NCI-H446 (cell line): ENCODE measurements around the gene PTDSS2.
A peak's percentile ranks its signal among the peaks of the same experiment; 100 is the strongest.
"Not testable (repeated sequence)": the region's sequence is repeated elsewhere in the genome, so short reads cannot be mapped to it uniquely, and the experiment has no call there.

Source experiments
- DNase-seq, 2 experiments: peaks; one replicate each; lab custom pipeline; 2025; lab: John Stamatoyannopoulos, UW

Gene PTDSS2

GRCh38 chr11:449889-450808 lies at the start of gene PTDSS2:
Gene PTDSS2 (plus strand): TSS chr11:450279. CDS start chr11:450456, 177 bp downstream.
- peak; percentile 91 to 95 for DNase-seq

GRCh38 chr11:401196-401595 lies 48.9 kb upstream of the PTDSS2 start:
- DNase-seq: not testable (repeated sequence)

GRCh38 chr11:403021-403760 lies 46.9 kb upstream of the PTDSS2 start:
- no peak for DNase-seq

DNA sequence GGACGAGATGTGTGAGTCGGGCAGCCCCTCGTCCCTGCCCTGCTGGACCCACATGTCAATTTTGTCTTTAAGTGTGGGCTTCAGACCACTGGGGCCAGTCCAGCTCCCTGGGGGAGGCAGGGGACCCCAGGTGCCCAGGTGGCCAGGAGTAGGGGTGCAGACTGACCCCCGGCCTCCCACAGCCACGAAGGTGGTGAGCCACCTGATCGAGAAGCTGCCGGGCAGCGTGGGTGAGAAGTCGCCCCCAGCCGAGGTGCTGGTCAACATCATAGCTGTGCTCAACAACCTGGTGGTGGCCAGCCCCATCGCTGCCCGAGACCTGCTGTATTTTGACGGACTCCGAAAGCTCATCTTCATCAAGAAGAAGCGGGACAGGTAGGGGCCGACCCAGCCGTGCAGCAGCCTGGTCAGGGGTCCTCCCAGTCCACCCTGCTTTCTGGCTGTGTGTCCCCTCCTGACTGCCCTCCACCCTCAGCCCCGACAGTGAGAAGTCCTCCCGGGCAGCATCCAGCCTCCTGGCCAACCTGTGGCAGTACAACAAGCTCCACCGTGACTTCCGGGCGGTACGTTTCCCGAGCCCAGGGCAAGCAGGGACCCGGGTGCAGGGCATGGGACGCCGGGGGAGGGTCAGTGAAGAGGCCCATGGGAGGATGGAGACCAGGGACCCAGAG lies 46.2 kb upstream of the PTDSS2 start:
- no peak for DNase-seq

GRCh38 chr11:404551-405264 lies 45.4 kb upstream of the PTDSS2 start:
- DNase-seq: no peak

GRCh38 chr11:405323-405953 lies 44.6 kb upstream of the PTDSS2 start:
- peak in 1 of 2 experiments; percentile 46 for DNase-seq

- DNase-seq: no peak
Observed at GRCh38 chr11:405954-406795, 43.9 kb upstream of the PTDSS2 start.

GRCh38 chr11:406796-407650 lies 43.1 kb upstream of the PTDSS2 start:
- peak in 1 of 2 experiments; percentile 86 for DNase-seq

- no peak for DNase-seq
Observed at GRCh38 chr11:407651-408123, 42.4 kb upstream of the PTDSS2 start.

DNA sequence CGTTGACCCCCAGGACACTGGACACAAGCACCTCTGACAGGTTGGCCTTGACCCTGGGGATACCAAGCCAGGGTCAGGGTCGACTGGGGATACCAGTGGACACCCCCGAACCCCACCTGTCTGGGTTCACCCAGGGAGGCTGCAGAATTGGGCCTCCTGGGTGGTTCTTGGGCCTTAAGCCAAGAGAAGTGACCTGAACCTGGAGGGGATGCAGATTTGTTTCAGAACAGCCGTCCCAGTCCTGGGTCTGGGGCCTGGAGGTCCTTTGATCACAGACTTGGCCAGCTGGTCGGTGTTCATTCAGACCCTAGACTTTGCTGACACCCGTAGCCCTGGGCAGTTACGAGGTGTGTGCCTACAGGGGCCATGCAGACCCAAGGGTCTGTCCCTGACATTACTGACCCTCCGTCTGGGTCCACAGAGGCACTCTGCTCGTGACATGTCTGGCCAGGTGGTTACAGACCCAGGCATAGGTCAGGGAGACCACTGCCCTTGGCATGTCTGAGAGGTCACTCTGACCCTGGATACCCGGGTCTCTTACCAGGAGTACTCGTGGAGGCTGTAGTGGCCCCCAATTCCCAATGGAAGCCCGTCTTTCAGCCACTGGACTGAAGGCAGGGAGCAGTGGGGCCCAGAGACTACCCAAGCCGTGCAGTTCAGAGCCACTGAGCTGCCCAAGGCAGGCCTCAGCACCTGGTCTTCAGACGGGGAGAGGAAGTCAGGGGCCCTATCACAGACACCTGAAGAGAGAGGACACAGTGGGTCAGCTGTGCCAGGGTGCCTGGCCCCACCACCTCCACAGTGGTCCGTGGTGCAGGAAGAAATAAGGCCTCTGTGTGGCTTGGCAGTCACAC lies 41.7 kb upstream of the PTDSS2 start:
- no peak for DNase-seq

DNA sequence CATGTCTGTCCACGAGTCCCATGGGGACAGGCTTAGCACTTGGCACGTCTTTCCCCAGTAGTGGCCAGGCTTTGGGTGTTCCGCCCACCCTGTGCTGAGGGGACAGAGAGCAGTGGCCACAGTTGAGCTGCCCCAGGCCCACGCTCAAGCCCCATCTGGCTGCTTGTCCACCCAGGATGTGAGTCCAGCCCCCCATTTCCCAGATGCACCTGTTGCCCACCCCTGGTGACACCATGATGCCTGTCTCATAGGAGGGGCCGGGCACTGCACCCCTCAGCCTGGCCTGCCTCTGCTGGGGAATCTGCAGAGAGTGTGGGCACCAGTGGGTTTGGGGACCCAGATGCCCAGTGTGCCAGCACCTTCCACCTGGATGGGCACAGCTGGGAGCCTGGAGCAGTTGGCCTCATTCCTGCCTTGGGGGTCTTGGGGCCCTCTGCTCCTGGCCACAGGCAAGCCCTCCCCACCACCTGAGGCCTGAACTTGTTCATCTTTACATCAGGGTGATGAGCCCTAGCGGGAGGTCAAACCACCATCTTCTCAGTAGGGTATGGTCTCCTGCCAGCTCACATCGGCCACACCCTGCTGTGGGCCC lies 41.0 kb upstream of the PTDSS2 start:
- DNase-seq: no peak

DNA sequence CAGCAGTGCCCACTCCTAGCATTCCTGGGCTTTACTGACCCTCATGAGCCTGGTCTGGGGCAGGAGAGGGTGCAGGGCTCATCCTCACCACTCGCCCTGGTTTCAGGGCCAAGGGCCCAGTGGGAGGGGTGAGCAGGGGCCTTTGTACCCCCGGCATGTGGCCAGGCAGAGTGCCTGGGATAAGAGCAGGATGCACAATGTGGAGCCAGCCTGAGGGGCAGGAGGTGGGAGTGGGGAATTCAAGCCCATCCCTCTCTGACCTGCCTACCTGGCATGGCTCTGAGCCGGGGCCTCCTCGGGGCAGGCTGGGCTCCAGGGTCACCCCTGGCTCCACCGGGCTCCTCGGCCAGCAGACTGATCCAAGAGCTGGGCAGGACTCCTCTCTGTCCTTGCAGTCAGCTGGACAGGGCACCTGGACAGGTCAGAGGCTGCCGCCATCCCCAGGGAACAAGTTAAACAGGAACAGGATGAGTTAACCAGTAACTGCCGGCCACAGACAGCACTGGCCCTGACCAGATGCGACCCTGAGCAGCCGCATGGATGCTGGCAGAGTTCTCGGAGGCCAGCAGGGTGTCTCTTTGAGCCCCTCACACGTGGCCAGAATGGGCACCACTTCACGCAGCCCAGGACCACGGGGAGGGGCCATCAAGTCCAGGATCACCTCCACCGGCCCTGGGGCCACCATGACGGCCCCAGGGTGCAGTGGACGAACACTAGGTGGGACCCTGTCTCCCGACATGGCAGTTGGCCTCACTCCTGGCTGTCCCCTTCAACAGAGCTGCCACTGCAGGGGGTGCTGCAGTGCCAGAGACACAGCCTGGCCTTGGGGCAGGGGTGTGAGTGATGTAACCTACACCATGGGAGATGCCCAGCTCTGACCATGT lies 40.2 kb upstream of the PTDSS2 start:
- no peak for DNase-seq

- DNase-seq: not testable (repeated sequence)
Observed at GRCh38 chr11:410711-411110, 39.4 kb upstream of the PTDSS2 start.

DNA sequence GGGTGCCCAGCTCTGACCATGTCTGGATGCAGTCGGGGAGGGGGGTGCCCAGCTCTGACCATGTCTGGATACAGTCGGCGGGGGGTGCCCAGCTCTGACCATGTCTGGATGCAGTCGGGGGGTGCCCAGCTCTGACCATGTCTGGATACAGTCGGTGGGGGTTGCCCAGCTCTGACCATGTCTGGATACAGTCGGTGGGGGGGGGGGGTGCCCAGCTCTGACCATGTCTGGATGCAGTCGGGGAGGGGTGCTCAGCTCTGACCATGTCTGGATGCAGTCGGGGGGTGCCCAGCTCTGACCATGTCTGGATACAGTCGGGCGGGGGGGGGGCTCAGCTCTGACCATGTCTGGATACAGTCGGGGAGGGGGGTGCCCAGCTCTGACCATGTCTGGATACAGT lies 38.6 kb upstream of the PTDSS2 start:
- not testable (repeated sequence) for DNase-seq

DNA sequence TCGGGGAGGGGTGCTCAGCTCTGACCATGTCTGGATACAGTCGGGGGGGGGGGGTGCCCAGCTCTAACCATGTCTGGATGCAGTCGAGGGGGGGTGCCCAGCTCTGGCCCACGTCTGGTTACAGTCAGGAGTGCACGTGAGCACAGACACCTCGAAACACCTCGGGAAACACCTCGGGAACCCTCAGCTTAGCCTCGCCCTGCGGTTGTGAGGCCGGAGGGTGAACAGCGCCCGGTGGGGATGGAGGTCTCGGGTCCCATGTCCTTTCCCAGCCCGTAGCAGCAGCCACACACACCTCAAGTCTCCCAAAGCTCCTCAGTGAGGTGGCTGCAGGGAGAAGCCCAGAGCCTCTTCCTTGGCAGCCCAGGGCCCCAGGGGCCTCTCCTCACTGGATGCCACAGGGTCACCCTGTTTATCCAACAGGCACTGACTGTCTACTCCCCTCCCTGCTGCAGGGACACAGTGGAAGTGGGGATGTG lies 37.4 kb upstream of the PTDSS2 start:
- DNase-seq: no peak
